Hematopoietic multipotent progenitor cell treated with erythropoietin and hydrocortisone succinate and interleukin-3 and kit ligand, for 4 days (in vitro differentiated cells): ENCODE results near the gene CASP1.
"Not testable (repeated sequence)": the region's sequence is repeated elsewhere in the genome, so short reads cannot be mapped to it uniquely, and the experiment has no call there.

Source experiments
- DNase-seq: peaks from one replicate; pipeline ENCODE4 v3.0.0-alpha.2; 2015

Gene CASP1

DNA sequence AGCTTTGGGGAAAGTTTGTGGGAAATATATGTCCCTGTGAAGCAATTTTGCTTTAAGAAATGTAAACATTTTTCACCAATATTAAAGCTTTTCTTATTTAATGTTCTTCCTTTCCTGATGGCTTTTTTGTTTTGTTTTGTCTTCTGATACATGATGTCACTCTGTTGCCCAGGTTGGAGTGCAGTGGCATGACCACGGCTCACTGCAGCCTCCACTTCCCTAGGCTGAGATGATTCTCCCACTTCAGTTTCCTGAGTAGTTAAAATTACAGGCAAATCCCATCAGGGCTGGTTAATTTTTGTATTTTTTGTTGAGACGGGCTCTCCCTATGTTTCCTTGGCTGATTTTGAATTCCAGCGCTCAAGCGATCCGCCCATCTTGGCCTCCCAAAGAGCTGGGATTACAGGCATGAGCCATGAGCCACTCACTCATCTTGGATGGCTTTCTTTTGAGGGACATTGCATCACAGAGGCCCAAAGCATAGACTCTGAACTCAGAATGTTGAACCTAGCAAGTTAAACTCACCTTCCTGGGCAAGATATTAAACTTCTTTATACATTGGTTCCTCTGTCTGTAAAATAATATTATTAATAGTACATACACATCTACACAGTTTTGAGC lies 10.8 kb upstream of the CASP1 start:
- no peak for DNase-seq

GRCh38 chr11:105044557-105045524 lies 9.9 kb upstream of the CASP1 start, which contains the start of gene CARD16:
Gene CARD16, minus strand, starts transcription at chr11:105045335. Its CDS starts 38 bp downstream, at chr11:105045297.
- peak; percentile 83 for DNase-seq

- no peak for DNase-seq
Observed at GRCh38 chr11:105042178-105042577, 7.2 kb upstream of the CASP1 start.

GRCh38 chr11:105040703-105041102 lies 5.8 kb upstream of the CASP1 start:
- no peak for DNase-seq

DNA sequence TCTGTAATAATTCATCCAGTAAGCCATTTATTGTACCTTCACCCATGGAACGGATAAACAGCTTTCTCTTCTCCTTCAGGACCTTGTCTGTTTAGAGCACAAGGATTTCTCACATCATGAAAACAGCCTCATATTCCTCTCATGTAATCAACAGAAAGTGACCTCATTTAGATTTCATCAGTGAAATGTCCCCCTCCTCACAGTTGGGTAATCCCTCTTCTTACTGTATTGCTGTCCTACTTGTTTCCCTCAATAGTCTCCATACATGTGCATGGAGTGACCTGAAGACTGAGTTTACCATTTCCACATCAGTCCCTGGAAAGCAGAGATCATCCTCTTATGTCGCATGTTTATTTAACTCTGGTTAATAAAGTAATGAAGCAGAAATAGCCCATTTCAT lies 556 bp downstream of the CASP1 start:
- not testable (repeated sequence) for DNase-seq

GRCh38 chr11:105033781-105034180 lies 1.2 kb downstream of the CASP1 start:
- DNase-seq, result no peak

GRCh38 chr11:105033343-105033742 lies 1.6 kb downstream of the CASP1 start:
- DNase-seq, result no peak

- DNase-seq, result no peak
Observed at GRCh38 chr11:105032495-105032894, 2.4 kb downstream of the CASP1 start.

DNA sequence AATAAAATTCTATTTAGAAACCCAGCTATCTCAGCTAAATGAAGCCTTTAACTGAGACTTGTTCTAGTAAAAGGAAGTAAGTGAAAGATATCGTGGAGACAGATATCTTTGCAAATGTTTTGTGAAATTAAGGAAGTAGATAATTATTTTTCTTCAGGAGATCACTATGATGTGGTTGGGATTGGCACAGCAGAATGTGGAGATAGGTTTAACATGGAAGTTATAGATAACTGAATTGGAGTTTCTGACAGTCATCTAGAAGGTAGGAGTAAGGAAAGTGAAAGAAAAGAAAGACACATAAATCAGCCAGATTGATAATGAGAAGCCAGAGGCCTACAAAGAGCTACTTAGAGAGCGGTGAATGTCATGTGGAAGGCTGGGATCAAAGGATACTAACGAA lies 7.3 kb downstream of the CASP1 start:
- DNase-seq, result peak; percentile 72

GRCh38 chr11:105024394-105024793 lies 10.6 kb downstream of the CASP1 start:
- peak; percentile 21 for DNase-seq

DNA sequence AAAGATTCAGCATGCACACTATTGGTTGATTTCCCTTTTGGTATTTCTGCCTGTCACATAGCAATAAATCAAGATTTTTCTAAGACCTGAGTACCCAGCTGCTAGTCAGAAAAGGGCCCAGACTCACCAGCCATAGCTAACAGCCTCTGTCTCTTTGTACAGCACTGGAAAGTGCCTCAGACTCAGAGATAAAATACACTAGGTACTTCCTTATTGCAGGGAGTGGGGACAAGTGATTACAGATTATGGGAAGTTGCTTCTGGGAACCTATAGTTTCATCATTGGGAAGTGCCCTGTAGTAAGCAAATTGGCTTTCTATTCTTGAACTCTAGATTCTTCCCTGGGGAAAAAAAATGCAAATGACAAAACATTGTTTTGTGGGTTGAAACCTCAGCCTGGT lies 11.9 kb downstream of the CASP1 start, which contains the start of gene CASP5:
Gene CASP5, minus strand, starts transcription at position 166 of the 400 bp plus-strand sequence. Its CDS starts 32 bp downstream, at position 134.
- DNase-seq, result peak; percentile 34

DNA sequence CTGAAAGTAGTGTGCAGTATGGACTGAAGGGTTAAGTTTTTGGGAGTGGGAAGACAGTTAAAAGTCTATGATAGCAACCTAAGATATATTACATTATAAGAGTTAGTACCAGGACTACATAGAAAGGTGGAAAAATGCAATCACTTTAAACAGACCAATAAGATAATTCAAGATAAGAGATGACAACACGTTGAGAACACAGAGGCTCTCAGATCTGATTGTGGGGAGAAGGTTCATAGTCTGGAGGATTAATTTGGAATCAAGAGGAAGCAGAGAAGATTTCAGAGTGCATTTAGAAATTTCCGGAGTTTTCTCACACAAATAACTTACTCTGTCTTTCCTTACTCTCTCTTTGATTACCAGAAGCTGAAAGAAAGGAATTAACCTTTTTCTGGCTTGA lies 12.4 kb downstream of the CASP1 start:
- no peak for DNase-seq

- DNase-seq, result no peak
Observed at GRCh38 chr11:105007463-105007862, 27.5 kb downstream of the CASP1 start.

- DNase-seq, result no peak
Observed at GRCh38 chr11:105005451-105005845, 29.5 kb downstream of the CASP1 start.

DNA sequence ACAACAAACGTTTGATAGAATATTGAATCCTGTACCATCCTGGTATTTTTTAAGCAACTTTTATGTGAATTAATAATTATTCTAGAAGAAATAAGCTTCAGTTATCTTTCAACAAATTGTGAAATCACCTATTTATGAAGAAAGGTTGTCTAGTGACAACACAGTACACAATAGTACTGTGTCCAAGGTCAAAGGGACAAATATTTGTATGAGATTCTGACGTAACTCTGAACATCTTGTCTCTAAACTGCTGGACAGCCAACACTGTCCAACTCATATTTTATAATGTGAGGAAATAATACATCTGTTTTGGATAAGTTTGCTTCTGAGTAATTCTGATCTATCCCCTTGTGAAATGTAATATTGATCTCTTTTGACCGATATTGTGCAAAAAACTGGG lies 30.9 kb downstream of the CASP1 start:
- DNase-seq, result no peak

DNA sequence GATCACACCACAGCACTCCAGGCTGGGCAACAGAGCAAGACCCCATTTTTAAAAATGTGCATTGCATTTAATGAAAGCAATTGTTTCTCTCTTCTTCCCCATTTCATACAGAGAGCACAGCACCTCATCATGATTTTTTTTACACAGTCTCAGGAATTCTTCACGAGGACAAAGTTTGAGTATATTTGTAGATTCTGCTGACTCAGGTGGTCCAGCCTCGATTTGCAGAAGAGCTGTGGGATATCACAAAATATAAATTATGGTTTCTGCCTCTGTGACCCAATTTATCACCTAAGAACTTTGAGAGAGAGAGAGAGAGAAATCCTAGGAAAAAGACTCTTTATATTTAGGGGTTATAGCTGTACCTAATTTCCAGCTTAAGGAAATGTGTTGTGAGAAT lies 31.8 kb downstream of the CASP1 start:
- no peak for DNase-seq

GRCh38 chr11:105000797-105001196 lies 34.1 kb downstream of the CASP1 start:
- peak; percentile 17 for DNase-seq

DNA sequence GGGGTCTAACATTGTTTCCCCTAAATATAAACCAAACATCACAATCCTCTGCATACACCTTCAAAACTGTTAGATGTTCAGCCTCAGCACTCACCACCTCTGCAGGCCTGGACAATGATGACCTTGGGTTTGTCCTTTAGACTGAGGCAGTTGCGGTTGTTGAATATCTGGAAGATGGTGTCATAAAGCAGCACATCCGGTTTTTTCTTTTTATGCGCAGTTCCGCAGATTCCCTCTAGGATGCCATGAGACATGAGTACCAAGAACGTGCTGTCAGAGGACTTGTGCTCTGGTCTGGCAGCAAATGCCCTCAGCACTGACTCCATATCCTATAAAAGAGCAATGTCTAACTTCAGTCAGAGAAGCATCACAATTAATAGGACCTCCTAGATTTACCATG lies 34.8 kb downstream of the CASP1 start:
- DNase-seq, result peak; percentile 25

GRCh38 chr11:104999721-105000120 lies 35.2 kb downstream of the CASP1 start:
- no peak for DNase-seq

DNA sequence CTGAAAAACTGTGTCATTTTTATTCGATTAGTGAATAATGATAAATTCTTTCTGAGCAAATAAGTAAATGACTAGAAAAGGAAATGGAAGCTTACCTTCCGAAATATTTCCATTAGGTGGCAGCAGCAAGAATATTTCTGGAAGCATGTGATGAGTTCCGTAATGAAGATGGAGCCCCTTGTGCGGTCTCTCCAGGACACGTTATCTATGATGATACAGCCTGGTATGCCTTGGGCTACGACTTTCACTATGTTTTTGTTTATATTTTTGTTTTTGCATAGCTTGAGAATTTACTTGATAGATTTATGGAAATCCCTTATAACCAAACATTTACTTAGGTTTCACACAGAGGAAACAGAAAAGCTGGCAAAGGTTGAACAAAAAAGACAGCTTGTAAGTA lies 37.7 kb downstream of the CASP1 start:
- peak; percentile 13 for DNase-seq

DNA sequence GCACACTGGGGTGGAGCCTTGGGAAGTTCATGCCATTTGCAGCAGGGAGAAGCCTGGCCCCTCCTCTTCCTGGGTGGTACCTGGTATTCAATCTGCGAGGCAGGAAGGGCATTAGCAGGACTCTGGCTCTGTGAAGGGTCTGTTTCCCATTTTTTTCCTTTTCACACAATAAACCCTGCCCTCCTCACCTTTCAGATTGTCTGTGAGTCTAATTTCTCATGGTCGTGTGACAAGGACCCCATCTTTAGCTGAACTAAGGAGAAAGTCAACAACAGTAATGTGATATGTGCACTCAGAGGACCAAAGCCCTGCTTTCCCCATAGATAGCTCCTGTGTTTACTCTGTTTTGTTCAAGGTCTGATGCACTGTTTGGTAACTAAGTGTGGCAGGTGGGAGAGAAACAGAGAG lies 39.9 kb downstream of the CASP1 start:
- no peak for DNase-seq

GRCh38 chr11:104992781-104993180 lies 42.2 kb downstream of the CASP1 start:
- DNase-seq, result no peak

DNA sequence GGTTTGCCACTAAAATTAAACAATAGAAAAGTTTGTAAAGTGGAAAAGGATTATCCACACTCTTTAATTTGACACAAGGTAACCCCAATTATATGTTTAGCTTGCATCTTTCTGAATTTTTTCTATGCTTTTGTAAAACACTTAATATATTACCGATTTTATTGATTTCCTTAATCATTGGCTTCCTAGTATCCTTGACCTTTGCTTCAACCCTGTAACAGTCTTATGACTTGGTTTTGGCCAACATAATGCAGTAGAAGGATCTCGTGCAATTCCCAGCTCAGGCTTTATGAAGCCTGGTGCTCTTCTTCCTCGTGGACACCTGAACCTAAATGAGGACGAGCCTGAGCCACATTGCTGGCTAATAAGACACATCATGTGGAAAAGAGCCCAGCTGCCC lies 43.0 kb downstream of the CASP1 start:
- no peak for DNase-seq

DNA sequence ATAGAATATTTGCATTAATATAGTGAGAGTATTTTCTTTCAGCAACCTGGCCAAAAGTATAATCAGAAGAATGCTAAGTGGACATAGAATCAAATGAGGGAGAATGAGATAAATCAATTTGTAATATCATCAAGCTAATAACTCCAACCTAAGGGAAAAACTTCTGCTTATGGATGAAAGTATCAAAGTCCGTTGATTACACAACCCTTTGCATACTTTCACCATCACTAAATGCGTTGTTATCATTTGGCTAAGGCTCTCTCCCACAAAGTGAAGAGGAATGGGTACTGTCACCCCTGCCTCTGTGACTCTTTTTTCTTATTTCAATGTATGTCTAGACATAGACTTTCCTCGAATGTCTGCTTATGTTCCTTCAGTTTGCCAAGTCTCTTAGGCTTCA lies 50.1 kb downstream of the CASP1 start:
- DNase-seq, result no peak
